T-helper 2 cell treated with Interferon-gamma antibody and Interleukin-4, amounts not matched to agents 5 μg/mL and 100 μg/mL, for 36 hours (primary cell): ENCODE measurements around the gene TMTC2.

Source experiments
- DNase-seq: peaks from one replicate; pipeline ENCODE4 v3.0.0; 2021; ENCODE audit warnings: low spot score
- H3K27ac Mint-ChIP-seq: one replicate; pipeline ENCODE4 v1.8.0; 2021; ENCODE audit warnings: mild to moderate bottlenecking, mixed read lengths
- H3K27me3 Mint-ChIP-seq: one replicate; pipeline ENCODE4 v1.8.0; 2021; ENCODE audit warnings: low read depth, mixed read lengths
- H3K36me3 Mint-ChIP-seq: one replicate; pipeline ENCODE4 v1.8.0; 2021; ENCODE audit warnings: low read depth, mixed read lengths
- H3K4me1 Mint-ChIP-seq: one replicate; pipeline ENCODE4 v1.8.0; 2021; ENCODE audit warnings: low read depth, mixed read lengths
- H3K4me3 Mint-ChIP-seq: one replicate; pipeline ENCODE4 v1.8.0; 2022; ENCODE audit warnings: mild to moderate bottlenecking, moderate library complexity, mixed read lengths
- H3K9me3 Mint-ChIP-seq: one replicate; pipeline ENCODE4 v1.8.0; 2021; ENCODE audit warnings: mixed read lengths

Gene TMTC2

DNA sequence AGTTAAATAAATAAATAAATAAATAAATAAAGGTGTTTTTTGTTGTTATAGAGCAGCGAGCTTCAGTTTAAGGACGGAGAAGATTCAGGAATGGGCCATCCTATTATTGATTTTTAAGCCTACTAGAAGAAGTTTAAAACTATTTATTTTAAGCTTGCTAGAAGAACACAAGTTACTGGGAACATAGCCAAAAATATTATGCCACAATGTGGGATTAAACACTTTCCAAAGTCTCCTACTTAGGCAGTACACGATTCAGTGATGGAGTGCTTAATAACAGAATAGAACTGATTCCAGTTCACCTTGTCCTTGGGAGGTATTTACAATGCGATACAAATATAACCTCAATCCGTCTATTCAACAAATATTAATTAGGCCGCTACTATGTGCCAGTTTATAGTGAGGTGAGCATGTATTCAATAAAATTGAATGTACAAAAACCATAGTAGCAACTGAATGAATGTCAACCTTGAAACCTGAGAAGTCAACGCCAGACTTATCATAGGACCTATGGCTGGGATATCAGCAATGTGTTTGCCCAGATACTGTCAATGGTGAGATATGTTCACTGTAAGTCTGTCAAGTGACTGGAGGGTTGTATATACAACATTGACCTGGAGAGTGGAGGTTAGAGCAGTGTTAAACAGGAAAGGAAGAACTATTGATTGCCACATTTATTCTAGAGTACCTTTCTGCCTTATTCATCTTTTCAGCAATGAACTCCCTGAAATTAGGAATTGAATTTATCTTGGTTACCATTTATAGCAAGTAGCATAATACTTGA is 486.4 kb downstream of the TMTC2 start:
- no peaks in the 10 kb centered on the region for H3K9me3 Mint-ChIP-seq
- no peak for DNase-seq
- H3K4me1 Mint-ChIP-seq = no peaks in the 10 kb centered on the region
- no peaks in the 10 kb centered on the region for H3K36me3 Mint-ChIP-seq
- H3K4me3 Mint-ChIP-seq = no peak overlapping the region
- H3K27ac Mint-ChIP-seq = no peak overlapping the region
- H3K27me3 Mint-ChIP-seq = no peaks in the 10 kb centered on the region

DNA sequence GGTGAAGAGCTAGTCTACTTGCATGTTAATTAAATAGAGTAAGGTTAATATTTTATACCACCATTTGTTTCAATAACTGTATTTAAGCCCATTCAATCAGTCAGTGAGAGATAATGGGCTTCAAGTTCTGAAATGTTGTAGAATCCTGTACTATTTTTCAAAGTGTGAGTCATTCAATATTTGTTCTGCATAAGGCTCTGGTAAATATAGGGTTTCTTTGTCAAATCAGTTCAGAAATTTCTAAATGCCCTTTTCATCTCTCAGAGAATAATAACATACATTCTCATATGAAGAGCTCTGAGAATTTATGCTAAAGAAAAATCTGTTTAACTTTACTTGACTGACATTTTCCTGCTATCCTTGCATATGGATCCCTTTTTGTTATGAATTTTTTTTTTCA is 493.3 kb downstream of the TMTC2 start:
- H3K36me3 Mint-ChIP-seq = no peaks in the 10 kb centered on the region
- H3K4me1 Mint-ChIP-seq = no peaks in the 10 kb centered on the region
- DNase-seq = no peak
- no peak overlapping the region for H3K27ac Mint-ChIP-seq
- H3K4me3 Mint-ChIP-seq = no peak overlapping the region
- H3K9me3 Mint-ChIP-seq = no peaks in the 10 kb centered on the region
- H3K27me3 Mint-ChIP-seq = no peaks in the 10 kb centered on the region

DNA sequence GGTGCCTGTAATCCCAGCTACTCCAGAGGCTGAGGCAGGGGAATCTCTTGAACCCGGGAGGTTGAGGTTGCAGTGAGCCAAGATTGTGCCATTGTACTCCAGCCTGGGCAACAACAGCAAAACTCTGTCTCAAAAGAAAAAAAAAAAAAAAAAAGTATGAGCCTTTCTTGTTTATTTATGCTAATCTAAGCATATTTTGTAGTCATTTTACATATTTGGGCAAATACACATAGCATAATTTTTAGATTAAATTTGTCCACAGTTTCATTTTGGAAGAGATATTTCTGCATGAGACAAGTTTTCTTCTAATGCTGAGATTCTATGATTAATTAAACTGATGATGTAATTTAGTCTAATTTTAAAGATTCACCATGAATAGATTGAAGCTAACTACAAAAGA is 494.4 kb downstream of the TMTC2 start:
- no peaks in the 10 kb centered on the region for H3K4me1 Mint-ChIP-seq
- no peak for DNase-seq
- H3K27me3 Mint-ChIP-seq = no peaks in the 10 kb centered on the region
- H3K36me3 Mint-ChIP-seq = no peaks in the 10 kb centered on the region
- no peak overlapping the region for H3K4me3 Mint-ChIP-seq
- H3K9me3 Mint-ChIP-seq = no peaks in the 10 kb centered on the region
- no peak overlapping the region for H3K27ac Mint-ChIP-seq

DNA sequence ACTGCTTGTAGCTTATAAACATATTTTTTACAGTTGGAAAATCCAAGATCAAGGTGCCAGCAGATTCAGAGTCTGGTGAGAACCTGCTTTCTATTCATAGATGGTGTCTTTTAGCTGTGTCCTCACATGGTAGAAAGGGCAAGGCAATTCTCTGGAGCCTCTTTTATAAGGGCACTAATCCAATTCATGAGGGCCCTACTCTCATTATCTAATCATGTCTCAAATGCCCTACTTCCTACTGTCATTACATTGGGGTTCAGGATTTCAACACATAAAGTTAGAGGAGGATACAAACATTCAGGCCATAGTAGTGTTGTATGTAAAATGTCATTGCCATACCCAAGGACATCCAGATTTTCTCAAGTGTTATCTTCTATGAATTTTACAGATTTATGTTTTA is 496.4 kb downstream of the TMTC2 start:
- Mint-ChIP-seq H3K9me3 (no peaks in the 10 kb centered on the region), H3K27ac (no peak overlapping the region), H3K36me3 (no peaks in the 10 kb centered on the region), H3K27me3 (no peaks in the 10 kb centered on the region), H3K4me3 (no peak overlapping the region), H3K4me1 (no peaks in the 10 kb centered on the region)
- DNase-seq = no peak
